ENCODE data around the gene SLC12A6. TPM values are rescaled to one million over a fixed set of nuclear protein-coding genes. Genes with fewer than 3 reads are reported as not detected.

The SLC12A6 gene
- total RNA-seq, 2 experiments from 2014 or later: 58.5 to 58.7 TPM

DNA sequence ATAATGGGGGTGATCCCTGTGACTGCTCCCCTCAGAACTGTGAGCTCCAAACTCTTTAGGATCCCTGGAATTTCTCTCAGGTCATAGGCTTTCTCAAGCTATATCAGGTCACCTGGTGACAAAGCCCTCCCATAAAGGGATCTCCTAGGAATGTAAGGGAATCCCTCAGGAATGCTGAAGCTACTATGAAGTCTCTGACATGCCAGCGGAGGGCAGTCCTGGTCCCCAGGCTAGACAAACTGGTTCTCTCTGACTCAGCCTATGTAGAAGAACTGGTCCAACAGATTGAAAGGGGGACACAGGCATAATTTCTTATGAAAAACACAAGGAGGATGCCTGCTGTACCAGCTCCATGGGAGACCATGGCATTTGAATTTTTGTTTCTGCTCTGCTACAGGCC is 22.7 kb upstream of the SLC12A6 start:
- no peak overlapping the region for H3K27ac ChIP-seq (ENCODE audit: low read depth in 1 of 2, low read length in 2 of 2)
- no peak overlapping the region for H3K4me3 ChIP-seq (ENCODE audit: low read length)
- DNase-seq: no peak
- POLR2A ChIA-PET: no interaction called here
- H3K4me1 ChIP-seq (ENCODE audit: insufficient read depth, low read length): peaks cover 13% of the 10 kb centered on the region
- Mint-ChIP-seq H3K27ac (no peak overlapping the region), H3K9me3 (no peaks in the 10 kb centered on the region), H3K4me1 (ENCODE audit: low read depth) (peaks cover 18% of the 10 kb centered on the region), H3K4me3 (no peak overlapping the region), H3K27me3 (no peaks in the 10 kb centered on the region), H3K36me3 (ENCODE audit: low read depth) (peaks cover 79% of the 10 kb centered on the region)
- no peaks in the 10 kb centered on the region for H3K9me3 ChIP-seq (ENCODE audit: control insufficient read depth in 1 of 2, insufficient read depth in 1 of 2, low read length in 2 of 2)
- peaks cover 77% of the 10 kb centered on the region for H3K36me3 ChIP-seq (ENCODE audit: insufficient read depth, low read length)
- no peaks in the 10 kb centered on the region for H3K27me3 ChIP-seq (ENCODE audit: control insufficient read depth in 1 of 2, insufficient read depth in 2 of 2, low read length in 2 of 2)
- CTCF ChIA-PET: interaction anchor here (0.7 to 1.6 kb wide), 2 partner anchors 8 to 17 kb away, joined by 3 to 4 read pairs; partner anchors contain the start of genes NOP10 and NUTM1
- intact Hi-C loops (cut with DNase I, micrococcal nuclease): no loop called here
- ATAC-seq (ENCODE audit: poor library complexity): no peak
- TF ChIP-seq, protein P1, sequence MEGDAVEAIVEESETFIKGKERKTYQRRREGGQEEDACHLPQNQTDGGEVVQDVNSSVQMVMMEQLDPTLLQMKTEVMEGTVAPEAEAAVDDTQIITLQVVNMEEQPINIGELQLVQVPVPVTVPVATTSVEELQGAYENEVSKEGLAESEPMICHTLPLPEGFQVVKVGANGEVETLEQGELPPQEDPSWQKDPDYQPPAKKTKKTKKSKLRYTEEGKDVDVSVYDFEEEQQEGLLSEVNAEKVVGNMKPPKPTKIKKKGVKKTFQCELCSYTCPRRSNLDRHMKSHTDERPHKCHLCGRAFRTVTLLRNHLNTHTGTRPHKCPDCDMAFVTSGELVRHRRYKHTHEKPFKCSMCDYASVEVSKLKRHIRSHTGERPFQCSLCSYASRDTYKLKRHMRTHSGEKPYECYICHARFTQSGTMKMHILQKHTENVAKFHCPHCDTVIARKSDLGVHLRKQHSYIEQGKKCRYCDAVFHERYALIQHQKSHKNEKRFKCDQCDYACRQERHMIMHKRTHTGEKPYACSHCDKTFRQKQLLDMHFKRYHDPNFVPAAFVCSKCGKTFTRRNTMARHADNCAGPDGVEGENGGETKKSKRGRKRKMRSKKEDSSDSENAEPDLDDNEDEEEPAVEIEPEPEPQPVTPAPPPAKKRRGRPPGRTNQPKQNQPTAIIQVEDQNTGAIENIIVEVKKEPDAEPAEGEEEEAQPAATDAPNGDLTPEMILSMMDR (IDR thresholded peaks at IDR 0.05): no peak

DNA sequence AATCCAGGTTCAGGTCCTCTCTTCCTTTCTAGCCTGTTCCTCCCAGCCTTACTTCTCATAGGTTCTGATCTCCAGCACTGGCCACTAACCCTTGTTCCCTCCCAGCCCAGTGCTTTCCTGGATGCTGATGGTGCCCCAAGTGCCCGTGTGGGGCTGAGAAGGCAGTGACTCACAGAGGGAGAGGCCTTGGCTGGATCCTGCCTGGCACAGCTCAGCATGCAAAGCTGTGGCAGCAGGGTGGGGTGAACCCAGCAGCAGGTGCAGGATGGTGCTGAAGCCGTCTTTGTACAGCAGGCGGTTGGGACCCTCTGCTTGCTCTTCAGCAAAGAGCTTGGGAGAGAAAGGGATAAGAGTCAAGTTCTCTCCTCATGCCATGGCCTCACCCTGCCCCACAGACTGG is 21.8 kb upstream of the SLC12A6 start:
- H3K27ac Mint-ChIP-seq: no peak overlapping the region
- peaks cover 88% of the 10 kb centered on the region for H3K36me3 Mint-ChIP-seq (ENCODE audit: low read depth)
- H3K36me3 ChIP-seq (ENCODE audit: insufficient read depth, low read length): peaks cover 84% of the 10 kb centered on the region
- ATAC-seq (ENCODE audit: poor library complexity): no peak
- TF ChIP-seq, protein P1 (IDR thresholded peaks at IDR 0.05): no peak
- peaks cover 11% of the 10 kb centered on the region for H3K4me1 Mint-ChIP-seq (ENCODE audit: low read depth)
- ChIA-PET CTCF (no interaction called here), POLR2A (no interaction called here)
- intact Hi-C loops (cut with DNase I, micrococcal nuclease): no loop called here
- no peaks in the 10 kb centered on the region for H3K27me3 Mint-ChIP-seq
- no peaks in the 10 kb centered on the region for H3K9me3 ChIP-seq (ENCODE audit: control insufficient read depth in 1 of 2, insufficient read depth in 1 of 2, low read length in 2 of 2)
- peaks cover 5% of the 10 kb centered on the region for H3K4me1 ChIP-seq (ENCODE audit: insufficient read depth, low read length)
- H3K9me3 Mint-ChIP-seq: no peaks in the 10 kb centered on the region
- no peak overlapping the region for H3K4me3 ChIP-seq (ENCODE audit: low read length)
- no peak overlapping the region for H3K27ac ChIP-seq (ENCODE audit: low read depth in 1 of 2, low read length in 2 of 2)
- H3K27me3 ChIP-seq (ENCODE audit: control insufficient read depth in 1 of 2, insufficient read depth in 2 of 2, low read length in 2 of 2): no peaks in the 10 kb centered on the region
- no peak for DNase-seq
- no peak overlapping the region for H3K4me3 Mint-ChIP-seq

DNA sequence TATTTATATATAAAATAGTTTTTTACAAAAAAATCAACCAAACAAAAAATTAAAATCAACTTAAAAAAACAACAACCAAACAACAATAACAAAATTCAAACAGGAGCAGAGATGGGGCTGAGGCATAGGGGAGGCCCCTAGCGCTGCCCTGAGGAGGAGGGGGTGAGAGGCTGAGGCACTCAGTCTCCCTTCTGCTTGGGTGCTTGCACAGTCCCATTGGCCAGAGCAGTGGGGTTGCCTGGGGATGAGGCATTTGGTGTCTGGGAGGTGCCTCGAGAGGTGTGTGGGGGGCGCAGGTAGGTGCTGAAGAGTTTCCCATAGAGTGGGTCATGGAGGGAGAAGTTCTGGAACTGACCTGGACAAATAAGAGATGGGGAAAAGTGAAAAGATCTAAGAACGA is 21.4 kb upstream of the SLC12A6 start:
- H3K4me1 Mint-ChIP-seq (ENCODE audit: low read depth): peaks cover 11% of the 10 kb centered on the region
- Histone ChIP-seq H3K9me3 (ENCODE audit: control insufficient read depth in 1 of 2, insufficient read depth in 1 of 2, low read length in 2 of 2) (no peaks in the 10 kb centered on the region), H3K36me3 (ENCODE audit: insufficient read depth, low read length) (peaks cover 81% of the 10 kb centered on the region), H3K27me3 (ENCODE audit: control insufficient read depth in 1 of 2, insufficient read depth in 2 of 2, low read length in 2 of 2) (no peaks in the 10 kb centered on the region), H3K27ac (ENCODE audit: low read depth in 1 of 2, low read length in 2 of 2) (no peak overlapping the region), H3K4me1 (ENCODE audit: insufficient read depth, low read length) (peaks cover under 1% of the 10 kb centered on the region), H3K4me3 (ENCODE audit: low read length) (no peak overlapping the region)
- H3K27me3 Mint-ChIP-seq: no peaks in the 10 kb centered on the region
- ATAC-seq (ENCODE audit: poor library complexity): no peak
- H3K9me3 Mint-ChIP-seq: no peaks in the 10 kb centered on the region
- H3K27ac Mint-ChIP-seq: no peak overlapping the region
- ChIA-PET POLR2A (interaction anchor here (1.6 kb wide), 1 partner anchor 22 kb away, joined by 8 read pairs; the partner anchor contains the start of gene SLC12A6), CTCF (interaction anchor here (1.7 kb wide), 1 partner anchor 9 kb away, joined by 12 read pairs; the partner anchor contains the start of gene LPCAT4)
- H3K4me3 Mint-ChIP-seq: no peak overlapping the region
- intact Hi-C loops (cut with DNase I, micrococcal nuclease): no loop called here
- no peak for DNase-seq
- H3K36me3 Mint-ChIP-seq (ENCODE audit: low read depth): peaks cover 90% of the 10 kb centered on the region
- TF ChIP-seq, protein P1 (IDR thresholded peaks at IDR 0.05): no peak
